ENCODE measurements around the gene SLC27A6.

The SLC27A6 gene

DNA sequence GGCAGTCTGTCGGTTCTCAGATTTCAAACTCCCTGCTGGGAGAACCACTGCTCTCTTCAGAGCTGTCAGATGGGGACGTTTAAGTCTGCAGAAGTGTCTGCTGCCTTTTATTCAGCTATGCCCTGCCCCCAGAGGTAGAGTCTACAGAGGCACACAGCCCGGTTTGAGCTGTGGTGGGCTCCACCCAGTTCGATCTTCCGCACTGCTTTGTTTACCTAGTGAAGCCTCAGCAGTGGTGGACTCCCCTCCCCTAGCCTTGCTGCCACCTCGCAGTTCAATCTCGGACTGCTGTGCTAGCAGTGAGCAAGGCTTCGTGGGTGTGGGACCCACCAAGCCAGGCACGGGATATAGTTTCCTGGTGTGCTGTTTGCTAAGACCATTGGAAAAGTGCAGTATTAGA is 8.0 kb downstream of the SLC27A6 start:
- TF ChIP-seq CTCF (IDR thresholded peaks at IDR 0.05; ENCODE audit: low read depth, low read length) = no peak
- H3K4me3 ChIP-seq (ENCODE audit: low read depth, low read length) = no peak overlapping the region

GRCh38 chr5:128974567-128974966 is 9.3 kb downstream of the SLC27A6 start:
- no peak overlapping the region for H3K4me3 ChIP-seq (ENCODE audit: low read depth, low read length)
- TF ChIP-seq CTCF (IDR thresholded peaks at IDR 0.05; ENCODE audit: low read depth, low read length) = no peak

GRCh38 chr5:128979761-128980160 is 14.5 kb downstream of the SLC27A6 start:
- H3K4me3 ChIP-seq (ENCODE audit: low read depth, low read length) = no peak overlapping the region
- no peak for TF ChIP-seq CTCF (IDR thresholded peaks at IDR 0.05; ENCODE audit: low read depth, low read length)

GRCh38 chr5:128980917-128981316 is 15.6 kb downstream of the SLC27A6 start:
- no peak for TF ChIP-seq CTCF (IDR thresholded peaks at IDR 0.05; ENCODE audit: low read depth, low read length)
- H3K4me3 ChIP-seq (ENCODE audit: low read depth, low read length) = no peak overlapping the region

GRCh38 chr5:128984480-128984879 is 19.2 kb downstream of the SLC27A6 start:
- no peak overlapping the region for H3K4me3 ChIP-seq (ENCODE audit: low read depth, low read length)
- no peak for TF ChIP-seq CTCF (IDR thresholded peaks at IDR 0.05; ENCODE audit: low read depth, low read length)

DNA sequence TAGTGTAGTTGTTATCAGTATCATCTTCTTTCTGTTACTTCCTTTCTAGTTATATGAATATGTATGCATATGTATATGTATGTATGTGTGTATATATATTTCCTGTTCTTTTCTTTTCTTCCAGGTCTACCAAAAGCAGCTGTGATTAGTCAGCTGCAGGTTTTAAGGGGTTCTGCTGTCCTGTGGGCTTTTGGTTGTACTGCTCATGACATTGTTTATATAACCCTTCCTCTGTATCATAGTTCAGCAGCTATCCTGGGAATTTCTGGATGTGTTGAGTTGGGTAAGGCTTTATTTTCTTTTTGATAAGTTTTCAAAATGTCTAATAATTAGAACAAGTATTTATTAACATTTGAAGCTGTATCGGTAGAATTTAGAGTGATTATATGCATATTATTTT is 23.2 kb downstream of the SLC27A6 start:
- no peak overlapping the region for H3K4me3 ChIP-seq (ENCODE audit: low read depth, low read length)
- TF ChIP-seq CTCF (IDR thresholded peaks at IDR 0.05; ENCODE audit: low read depth, low read length) = no peak

DNA sequence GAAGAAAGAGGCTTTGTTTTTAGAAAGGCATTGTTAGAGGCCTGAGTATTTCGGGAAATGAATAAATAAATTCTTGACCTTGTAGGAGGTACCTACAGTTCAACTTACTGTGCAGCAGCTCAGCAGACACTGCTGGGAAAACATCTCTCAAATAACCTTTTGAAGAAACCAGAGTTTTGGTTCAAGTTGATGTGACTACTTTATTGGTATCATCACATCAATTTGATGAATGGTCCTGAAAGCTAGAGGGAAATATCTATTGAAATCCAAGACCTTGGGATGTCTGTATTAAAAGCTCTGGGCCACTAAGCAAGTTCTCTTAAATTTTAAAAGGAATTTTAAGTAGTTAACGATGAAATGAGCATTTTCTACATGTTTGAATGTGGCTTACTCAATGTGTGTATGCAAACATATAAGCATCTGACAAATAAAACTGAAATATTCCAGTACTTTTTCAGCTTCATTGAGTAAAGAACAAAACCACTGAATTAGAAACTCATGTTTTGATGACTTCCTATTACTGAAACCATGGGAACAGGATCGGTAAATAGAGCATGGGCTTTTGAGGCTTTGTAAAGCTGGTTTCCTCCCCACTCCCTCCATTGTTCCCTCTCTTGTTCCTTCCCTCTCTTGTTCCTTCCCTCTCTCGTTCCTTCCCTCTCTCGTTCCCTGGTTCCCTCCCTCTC is 36.7 kb downstream of the SLC27A6 start:
- H3K4me3 ChIP-seq (ENCODE audit: low read depth, low read length) = no peak overlapping the region
- TF ChIP-seq CTCF (IDR thresholded peaks at IDR 0.05; ENCODE audit: low read depth, low read length) = no peak

All from WI38 (cell line).